ENCODE measurements around the gene SLC12A5.

DNA sequence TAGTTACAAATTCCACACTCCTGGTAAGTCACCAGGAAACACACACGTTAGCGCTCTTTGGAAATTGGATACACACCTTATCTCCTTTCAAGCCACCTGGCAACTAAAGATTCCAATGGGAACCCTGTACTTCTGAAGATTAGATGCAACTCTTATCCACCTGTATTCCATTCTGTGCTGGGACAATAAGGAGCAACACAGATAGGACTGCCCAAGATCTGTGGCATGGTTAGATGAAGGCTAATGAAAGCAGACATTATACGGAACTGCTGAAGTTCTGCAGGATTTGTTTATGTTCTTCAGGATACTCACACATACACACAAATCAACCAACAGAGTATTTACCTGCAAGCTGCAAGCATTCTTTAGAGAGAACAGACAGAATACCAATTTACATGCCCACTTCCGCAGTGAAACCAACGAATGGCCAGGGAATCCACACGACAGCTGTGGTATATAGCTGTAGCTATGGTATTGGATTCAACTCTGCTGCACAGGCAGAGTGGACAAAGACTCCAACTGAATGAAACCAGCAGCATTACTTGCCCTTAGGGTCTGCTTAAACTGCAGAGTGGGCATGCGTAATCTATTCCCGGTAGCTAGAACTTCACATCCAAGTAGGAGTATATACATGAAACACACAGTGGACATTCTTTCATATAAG is 48.8 kb downstream of the SLC12A5 start:
- TF ChIP-seq, protein P1, sequence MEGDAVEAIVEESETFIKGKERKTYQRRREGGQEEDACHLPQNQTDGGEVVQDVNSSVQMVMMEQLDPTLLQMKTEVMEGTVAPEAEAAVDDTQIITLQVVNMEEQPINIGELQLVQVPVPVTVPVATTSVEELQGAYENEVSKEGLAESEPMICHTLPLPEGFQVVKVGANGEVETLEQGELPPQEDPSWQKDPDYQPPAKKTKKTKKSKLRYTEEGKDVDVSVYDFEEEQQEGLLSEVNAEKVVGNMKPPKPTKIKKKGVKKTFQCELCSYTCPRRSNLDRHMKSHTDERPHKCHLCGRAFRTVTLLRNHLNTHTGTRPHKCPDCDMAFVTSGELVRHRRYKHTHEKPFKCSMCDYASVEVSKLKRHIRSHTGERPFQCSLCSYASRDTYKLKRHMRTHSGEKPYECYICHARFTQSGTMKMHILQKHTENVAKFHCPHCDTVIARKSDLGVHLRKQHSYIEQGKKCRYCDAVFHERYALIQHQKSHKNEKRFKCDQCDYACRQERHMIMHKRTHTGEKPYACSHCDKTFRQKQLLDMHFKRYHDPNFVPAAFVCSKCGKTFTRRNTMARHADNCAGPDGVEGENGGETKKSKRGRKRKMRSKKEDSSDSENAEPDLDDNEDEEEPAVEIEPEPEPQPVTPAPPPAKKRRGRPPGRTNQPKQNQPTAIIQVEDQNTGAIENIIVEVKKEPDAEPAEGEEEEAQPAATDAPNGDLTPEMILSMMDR (IDR thresholded peaks at IDR 0.05) = no peak
- TF ChIP-seq POLR2A (IDR thresholded peaks at IDR 0.05) = no peak

Measured in Peyer's patch (tissue), 4 donors.